SK-N-SH (cell line): ENCODE data around the gene CYYR1.

Experiments used
- CTCF ChIP-seq: fragments of 200-600 bp; sonication (generic); IDR thresholded peaks from 2 replicates; pipeline ENCODE4 v1.6.1; 2017; ENCODE audit warnings: antibody characterized with exemption, mild to moderate bottlenecking, moderate library complexity
- NRF1 ChIP-seq: IDR thresholded peaks from 2 replicates; pipeline ENCODE4 v1.6.1; 2012; ENCODE audit warnings: low read depth, mild to moderate bottlenecking, low read length

- TF ChIP-seq CTCF (no peak), NRF1 (no peak)
These were observed 15.4 kb upstream of the CYYR1 start for GRCh38 chr21:26588446-26588845.
